Neural progenitor cell (in vitro differentiated cells): ENCODE data around the gene SUGCT. TPM values are rescaled to one million over a fixed set of nuclear protein-coding genes. Genes with fewer than 3 reads are reported as not detected.

Experiments
- DNase-seq: peaks from one replicate; pipeline ENCODE4 v3.0.0-alpha.2; 2016; ENCODE audit warnings: low spot score
- H2AFZ ChIP-seq: fragments of 200-600 bp; sonication (generic); replicated peaks from 2 replicates; pipeline ENCODE4 v1.6.1; 2016; ENCODE audit warnings: antibody characterized with exemption
- H3F3A ChIP-seq: fragments of 200-600 bp; sonication (generic); 2 replicates; pipeline ENCODE4 v1.6.1; 2016; ENCODE audit warnings: antibody characterized with exemption, low read depth
- H3K27ac ChIP-seq: fragments of 200-600 bp; sonication (generic); 2 replicates; pipeline ENCODE4 v1.5.1; 2016; ENCODE audit warnings: mild to moderate bottlenecking
- H3K27me3 ChIP-seq: fragments of 200-600 bp; sonication (generic); 2 replicates; pipeline ENCODE4 v1.6.1; 2016; ENCODE audit warnings: mild to moderate bottlenecking, moderate library complexity
- H3K36me3 ChIP-seq: fragments of 200-600 bp; sonication (generic); 2 replicates; pipeline ENCODE4 v1.5.1; 2016
- H3K4me1 ChIP-seq: fragments of 200-600 bp; sonication (generic); 2 replicates; pipeline ENCODE4 v1.6.1; 2016; ENCODE audit warnings: mixed run types
- H3K4me2 ChIP-seq: fragments of 200-600 bp; sonication (generic); 2 replicates; pipeline ENCODE4 v1.6.1; 2016
- H3K4me3 ChIP-seq: fragments of 200-600 bp; sonication (generic); 2 replicates; pipeline ENCODE4 v1.5.1; 2016
- H3K79me2 ChIP-seq: fragments of 200-600 bp; sonication (generic); 2 replicates; pipeline ENCODE4 v1.6.1; 2016; ENCODE audit warnings: low read depth
- H3K9ac ChIP-seq: fragments of 200-600 bp; sonication (generic); 2 replicates; pipeline ENCODE4 v1.6.1; 2016
- H3K9me3 ChIP-seq: fragments of 200-600 bp; sonication (generic); 2 replicates; pipeline ENCODE4 v1.5.1; 2016; ENCODE audit warnings: low read depth
- H4K20me1 ChIP-seq: fragments of 200-600 bp; sonication (generic); 2 replicates; pipeline ENCODE4 v1.6.1; 2016; ENCODE audit warnings: low read depth
- H3K27ac Mint-ChIP-seq: 3 replicates; pipeline ENCODE4 v1.8.0; 2021; ENCODE audit warnings: mixed read lengths
- H3K27me3 Mint-ChIP-seq: 2 replicates; pipeline ENCODE4 v1.8.0; 2022; ENCODE audit warnings: low read depth, mild to moderate bottlenecking, inconsistent platforms, moderate library complexity, mixed read lengths; ENCODE audit not compliant: insufficient read depth
- H3K36me3 Mint-ChIP-seq: 3 replicates; pipeline ENCODE4 v1.8.0; 2021; ENCODE audit warnings: mixed read lengths
- H3K4me1 Mint-ChIP-seq: 3 replicates; pipeline ENCODE4 v1.8.0; 2021; ENCODE audit warnings: mixed read lengths
- H3K4me3 Mint-ChIP-seq: 3 replicates; pipeline ENCODE4 v1.8.0; 2021; ENCODE audit warnings: mild to moderate bottlenecking, moderate library complexity, mixed read lengths
- H3K9me3 Mint-ChIP-seq: 3 replicates; pipeline ENCODE4 v1.8.0; 2020; ENCODE audit warnings: mixed read lengths
- CTCF ChIP-seq: fragments of 200-600 bp; sonication (generic); IDR thresholded peaks from 2 replicates; pipeline ENCODE4 v1.5.1; 2017; ENCODE audit warnings: antibody characterized with exemption, mild to moderate bottlenecking
- EZH2 ChIP-seq: fragments of 200-600 bp; sonication (generic); IDR thresholded peaks from 2 replicates; pipeline ENCODE4 v1.6.1; 2017; ENCODE audit warnings: antibody characterized with exemption, mild to moderate bottlenecking, moderate library complexity
- EZH2phosphoT487 ChIP-seq: fragments of 200-600 bp; sonication (generic); IDR thresholded peaks from 2 replicates; pipeline ENCODE4 v1.6.1; 2017; ENCODE audit warnings: antibody characterized with exemption
- small RNA-seq: library from RNA; depleted of rRNA; stranded (forward); fragments of <200 nt; gene quantifications from one replicate; pipeline ENCODE3, GENCODE V24; 2015
- total RNA-seq: library from RNA; depleted of rRNA; stranded (reverse); fragments of >200 nt; gene quantifications from 2 replicates; pipeline ENCODE4 v1.2.3, GENCODE V29; 2015; ENCODE audit warnings: low replicate concordance

The SUGCT gene
- total RNA-seq, 1 donor from 2014 or later, result 10.1 TPM

GRCh38 chr7:40907286-40907685 is 772.5 kb downstream of the SUGCT start:
- Histone ChIP-seq H3K4me1 (no peaks in the 10 kb centered on the region), H3K27ac (no peak overlapping the region), H3K9ac (no peak overlapping the region), H3K4me3 (no peak overlapping the region), H3K79me2 (no peaks in the 10 kb centered on the region), H3K4me2 (no peak overlapping the region), H3K9me3 (no peaks in the 10 kb centered on the region), H3K27me3 (no peaks in the 10 kb centered on the region), H4K20me1 (no peaks in the 10 kb centered on the region), H2AFZ (no peak overlapping the region), H3F3A (no peaks in the 10 kb centered on the region), H3K36me3 (no peaks in the 10 kb centered on the region)
- H3K27me3 Mint-ChIP-seq, result no peaks in the 10 kb centered on the region
- TF ChIP-seq EZH2phosphoT487 (no peak), CTCF (no peak), EZH2 (no peak)
- DNase-seq, result no peak
- H3K9me3 Mint-ChIP-seq, result no peaks in the 10 kb centered on the region
- H3K4me1 Mint-ChIP-seq, result no peaks in the 10 kb centered on the region
- H3K27ac Mint-ChIP-seq, result no peak overlapping the region
- no peak overlapping the region for H3K4me3 Mint-ChIP-seq
- H3K36me3 Mint-ChIP-seq, result no peaks in the 10 kb centered on the region

- Histone ChIP-seq H3K79me2 (no peaks in the 10 kb centered on the region), H2AFZ (no peak overlapping the region), H3K36me3 (no peaks in the 10 kb centered on the region), H3F3A (no peaks in the 10 kb centered on the region), H3K4me1 (no peaks in the 10 kb centered on the region), H4K20me1 (no peaks in the 10 kb centered on the region), H3K27me3 (no peaks in the 10 kb centered on the region), H3K9me3 (no peaks in the 10 kb centered on the region), H3K9ac (no peak overlapping the region), H3K27ac (no peak overlapping the region), H3K4me2 (no peak overlapping the region), H3K4me3 (no peak overlapping the region)
- H3K4me3 Mint-ChIP-seq, result no peak overlapping the region
- no peak overlapping the region for H3K27ac Mint-ChIP-seq
- H3K36me3 Mint-ChIP-seq, result no peaks in the 10 kb centered on the region
- TF ChIP-seq CTCF (no peak), EZH2phosphoT487 (no peak), EZH2 (no peak)
- no peaks in the 10 kb centered on the region for H3K9me3 Mint-ChIP-seq
- DNase-seq, result no peak
- H3K27me3 Mint-ChIP-seq, result no peaks in the 10 kb centered on the region
- no peaks in the 10 kb centered on the region for H3K4me1 Mint-ChIP-seq
Observed at GRCh38 chr7:40909346-40909980, 774.7 kb downstream of the SUGCT start.

Small RNA genes lying within 50 kb of the gene (small RNA-seq; reads per million reads assigned to genes)
- gene AC006023.1 (not detected), gene AC006023.2 (not detected)

Other genes with a start within 250 kb of the SUGCT start
- 56.1 and 75.5 TPM in 2 replicates for gene CDK13, start 184.7 kb upstream of the SUGCT start, total RNA-seq
- gene MPLKIP, start 383 bp upstream of the SUGCT start, total RNA-seq, result 48.4 and 87.2 TPM in 2 replicates